Loucy (cell line): ENCODE measurements around the gene ZFP91.

Experiments used
- H2AFZ ChIP-seq: fragments of 200-600 bp; sonication (generic); 2 replicates; pipeline ENCODE4 v1.6.0; 2016; ENCODE audit warnings: antibody characterized with exemption, mild to moderate bottlenecking, low read length, moderate library complexity
- H3F3A ChIP-seq: fragments of 200-600 bp; 2 replicates; pipeline ENCODE4 v1.6.0; 2016; ENCODE audit warnings: antibody characterized with exemption, low read depth, mild to moderate bottlenecking
- H3K27me3 ChIP-seq: fragments of 200-600 bp; sonication (generic); 2 replicates; pipeline ENCODE4 v1.6.1; 2014; ENCODE audit warnings: low read length, mild to moderate bottlenecking; ENCODE audit not compliant: insufficient read depth, poor library complexity, severe bottlenecking
- H3K36me3 ChIP-seq: fragments of 200-600 bp; sonication (generic); 2 replicates; pipeline ENCODE4 v1.6.1; 2016; ENCODE audit warnings: low read length; ENCODE audit not compliant: insufficient read depth
- H3K4me1 ChIP-seq: fragments of 200-600 bp; sonication (generic); 2 replicates; pipeline ENCODE4 v1.5.1; 2014; ENCODE audit warnings: low read length, mild to moderate bottlenecking; ENCODE audit not compliant: insufficient read depth, poor library complexity, severe bottlenecking
- H3K4me2 ChIP-seq: fragments of 200-600 bp; sonication (generic); 2 replicates; pipeline ENCODE4 v1.6.0; 2014; ENCODE audit warnings: antibody characterized with exemption, low read length, low read depth, mild to moderate bottlenecking; ENCODE audit not compliant: poor library complexity, severe bottlenecking
- H3K4me3 ChIP-seq: fragments of 200-600 bp; sonication (generic); 2 replicates; pipeline ENCODE4 v1.5.1; 2014; ENCODE audit warnings: low read length, mild to moderate bottlenecking, mixed read lengths; ENCODE audit not compliant: poor library complexity, severe bottlenecking
- H3K79me2 ChIP-seq: fragments of 200-600 bp; sonication (generic); 2 replicates; pipeline ENCODE4 v1.6.1; 2014; ENCODE audit warnings: low read length; ENCODE audit not compliant: insufficient read depth
- H3K9ac ChIP-seq: fragments of 200-600 bp; sonication (generic); 2 replicates; pipeline ENCODE4 v1.6.0; 2014; ENCODE audit warnings: mild to moderate bottlenecking, low read depth, low read length, moderate library complexity; ENCODE audit not compliant: poor library complexity, severe bottlenecking
- H3K9me2 ChIP-seq: fragments of 200-600 bp; sonication (generic); replicated peaks from 2 replicates; pipeline ENCODE4 v1.6.1; 2016; ENCODE audit warnings: low read depth, low read length, mixed read lengths
- H3K9me3 ChIP-seq: fragments of 200-600 bp; sonication (generic); 2 replicates; pipeline ENCODE4 v1.6.1; 2014; ENCODE audit warnings: mild to moderate bottlenecking, antibody characterized with exemption, low read length, low read depth; ENCODE audit not compliant: insufficient read depth
- H4K20me1 ChIP-seq: fragments of 200-600 bp; sonication (generic); 2 replicates; pipeline ENCODE4 v1.6.0; 2014; ENCODE audit warnings: antibody characterized with exemption, low read length, mild to moderate bottlenecking; ENCODE audit not compliant: insufficient read depth, poor library complexity, severe bottlenecking
- EZH2phosphoT487 ChIP-seq: fragments of 200-600 bp; IDR thresholded peaks from 2 replicates; pipeline ENCODE4 v1.6.1; 2018; ENCODE audit warnings: antibody characterized with exemption, mild to moderate bottlenecking, moderate library complexity, borderline replicate concordance
- TF ChIP-seq, protein P1 (sequence below): fragments of 200-600 bp; sonication (generic); conservative IDR thresholded peaks from 2 replicates; pipeline ENCODE4 v1.5.1; 2014; ENCODE audit warnings: mild to moderate bottlenecking, antibody characterized with exemption, low read length

Gene ZFP91

DNA sequence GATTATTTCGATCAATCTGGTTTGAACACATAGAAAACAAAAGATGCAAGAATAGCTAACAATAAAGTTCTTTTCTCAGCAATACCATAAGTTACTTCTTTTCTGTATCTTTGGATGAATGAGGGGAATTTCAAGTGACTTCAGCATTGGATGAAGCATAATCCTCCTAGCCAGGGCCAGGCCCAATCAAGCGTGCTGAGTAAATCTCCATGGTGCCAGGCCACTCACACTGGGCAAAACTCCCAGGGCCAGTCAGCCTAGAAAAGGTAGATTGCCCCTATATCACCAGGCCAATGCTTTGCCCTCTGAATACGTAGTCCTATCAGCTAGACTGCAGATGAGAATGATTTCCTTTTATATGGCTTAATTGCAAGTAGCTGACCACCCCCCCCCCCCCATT lies 49.6 kb downstream of the ZFP91 start:
- H3K4me2 ChIP-seq: no peak overlapping the region
- no peaks in the 10 kb centered on the region for H3F3A ChIP-seq
- TF ChIP-seq, protein P1, sequence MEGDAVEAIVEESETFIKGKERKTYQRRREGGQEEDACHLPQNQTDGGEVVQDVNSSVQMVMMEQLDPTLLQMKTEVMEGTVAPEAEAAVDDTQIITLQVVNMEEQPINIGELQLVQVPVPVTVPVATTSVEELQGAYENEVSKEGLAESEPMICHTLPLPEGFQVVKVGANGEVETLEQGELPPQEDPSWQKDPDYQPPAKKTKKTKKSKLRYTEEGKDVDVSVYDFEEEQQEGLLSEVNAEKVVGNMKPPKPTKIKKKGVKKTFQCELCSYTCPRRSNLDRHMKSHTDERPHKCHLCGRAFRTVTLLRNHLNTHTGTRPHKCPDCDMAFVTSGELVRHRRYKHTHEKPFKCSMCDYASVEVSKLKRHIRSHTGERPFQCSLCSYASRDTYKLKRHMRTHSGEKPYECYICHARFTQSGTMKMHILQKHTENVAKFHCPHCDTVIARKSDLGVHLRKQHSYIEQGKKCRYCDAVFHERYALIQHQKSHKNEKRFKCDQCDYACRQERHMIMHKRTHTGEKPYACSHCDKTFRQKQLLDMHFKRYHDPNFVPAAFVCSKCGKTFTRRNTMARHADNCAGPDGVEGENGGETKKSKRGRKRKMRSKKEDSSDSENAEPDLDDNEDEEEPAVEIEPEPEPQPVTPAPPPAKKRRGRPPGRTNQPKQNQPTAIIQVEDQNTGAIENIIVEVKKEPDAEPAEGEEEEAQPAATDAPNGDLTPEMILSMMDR: no peak
- no peak for TF ChIP-seq EZH2phosphoT487
- no peaks in the 10 kb centered on the region for H3K4me1 ChIP-seq
- H3K79me2 ChIP-seq: no peaks in the 10 kb centered on the region
- no peaks in the 10 kb centered on the region for H3K9me3 ChIP-seq
- peaks cover 31% of the 10 kb centered on the region; the same call in 1 of the 2 replicates for H3K36me3 ChIP-seq
- no peak overlapping the region for H2AFZ ChIP-seq
- H3K4me3 ChIP-seq: no peak overlapping the region
- H4K20me1 ChIP-seq: no peaks in the 10 kb centered on the region
- no peak overlapping the region for H3K9ac ChIP-seq
- no peaks in the 10 kb centered on the region for H3K27me3 ChIP-seq
- no peaks in the 10 kb centered on the region for H3K9me2 ChIP-seq

DNA sequence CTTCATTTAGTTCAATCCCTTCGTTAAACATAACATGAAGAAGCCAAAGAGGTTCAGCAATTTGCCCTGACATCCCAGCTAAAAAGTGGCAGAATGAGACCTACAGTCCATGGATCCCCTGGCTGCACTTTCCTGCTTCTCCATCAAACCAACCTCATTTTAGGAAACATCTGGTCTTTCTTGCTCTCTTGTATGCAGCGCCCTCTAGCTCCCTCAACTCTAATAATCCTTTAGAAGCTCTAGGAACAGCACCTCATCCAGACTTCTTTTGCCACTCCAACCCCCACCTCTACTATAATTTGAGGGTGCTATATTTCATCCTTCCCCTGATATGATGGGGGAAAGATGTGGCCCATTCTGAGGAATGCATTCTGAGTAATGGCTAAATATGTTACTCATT lies 51.0 kb downstream of the ZFP91 start:
- no peaks in the 10 kb centered on the region for H4K20me1 ChIP-seq
- peaks cover 18% of the 10 kb centered on the region; the same call in 1 of the 2 replicates for H3K36me3 ChIP-seq

DNA sequence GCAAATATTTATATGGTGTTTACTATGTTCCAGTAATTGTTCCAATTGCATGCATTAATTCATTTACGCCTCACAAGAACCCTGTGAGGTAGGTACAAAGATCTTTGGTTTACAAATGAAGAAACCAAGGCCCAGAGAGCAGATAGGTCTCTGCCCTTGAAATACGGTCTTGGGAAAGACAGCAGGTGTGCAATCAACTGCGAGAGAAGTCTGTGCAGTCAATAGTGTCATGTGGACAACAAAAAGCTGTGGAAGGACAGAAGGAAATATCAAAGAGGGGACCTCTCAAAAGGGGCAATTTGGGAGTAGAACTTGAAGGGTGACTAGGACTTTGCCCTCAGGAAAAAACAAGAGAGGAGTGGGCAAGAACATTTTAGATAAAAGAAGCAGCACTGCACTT lies 52.5 kb downstream of the ZFP91 start:
- H3F3A ChIP-seq: no peaks in the 10 kb centered on the region
- no peaks in the 10 kb centered on the region for H3K9me3 ChIP-seq
- no peaks in the 10 kb centered on the region for H3K9me2 ChIP-seq
- no peaks in the 10 kb centered on the region for H4K20me1 ChIP-seq
- no peaks in the 10 kb centered on the region for H3K27me3 ChIP-seq
- H3K4me2 ChIP-seq: no peak overlapping the region
- no peaks in the 10 kb centered on the region for H3K4me1 ChIP-seq
- no peak overlapping the region for H3K9ac ChIP-seq
- no peak for TF ChIP-seq EZH2phosphoT487
- TF ChIP-seq, protein P1: no peak
- no peaks in the 10 kb centered on the region for H3K79me2 ChIP-seq
- H3K4me3 ChIP-seq: no peak overlapping the region
- no peak overlapping the region for H2AFZ ChIP-seq
- peaks cover 4% of the 10 kb centered on the region; the same call in 1 of the 2 replicates for H3K36me3 ChIP-seq

More for the DNA sequence above, 51.0 kb downstream of the ZFP91 start:
- no peak overlapping the region for H3K9ac ChIP-seq
- H3K9me3 ChIP-seq: no peaks in the 10 kb centered on the region
- no peaks in the 10 kb centered on the region for H3K4me1 ChIP-seq
- no peak overlapping the region for H3K4me3 ChIP-seq
- TF ChIP-seq, protein P1: peak; percentile 77
- TF ChIP-seq EZH2phosphoT487: no peak
- H3K27me3 ChIP-seq: no peaks in the 10 kb centered on the region
- H3F3A ChIP-seq: no peaks in the 10 kb centered on the region
- no peak overlapping the region for H3K4me2 ChIP-seq
- no peak overlapping the region for H2AFZ ChIP-seq
- H3K79me2 ChIP-seq: no peaks in the 10 kb centered on the region
- no peaks in the 10 kb centered on the region for H3K9me2 ChIP-seq
